DMS53 (cell line): ENCODE results near the gene GMDS.

Experiments
- DNase-seq: peaks from one replicate; lab custom pipeline; 2025; lab: John Stamatoyannopoulos, UW

The GMDS gene

GRCh38 chr6:2099870-2100269, 145.5 kb downstream of the GMDS start:
- DNase-seq = no peak

GRCh38 chr6:2097464-2097863, 147.9 kb downstream of the GMDS start:
- DNase-seq = no peak

GRCh38 chr6:2094642-2095041, 150.8 kb downstream of the GMDS start:
- DNase-seq = no peak

- DNase-seq = no peak
Observed at GRCh38 chr6:2086326-2086965, 159.0 kb downstream of the GMDS start.

- peak; percentile 39 for DNase-seq
Observed at GRCh38 chr6:2085657-2086056, 159.7 kb downstream of the GMDS start.

GRCh38 chr6:2081155-2082138, 164.0 kb downstream of the GMDS start:
- no peak for DNase-seq

GRCh38 chr6:2078888-2079287, 166.5 kb downstream of the GMDS start:
- DNase-seq = no peak

- DNase-seq = no peak
Observed at GRCh38 chr6:2077826-2078225, 167.6 kb downstream of the GMDS start.

GRCh38 chr6:2073476-2073875, 171.9 kb downstream of the GMDS start:
- DNase-seq = no peak

- no peak for DNase-seq
Observed at GRCh38 chr6:2072453-2072852, 173.0 kb downstream of the GMDS start.

- DNase-seq = no peak
Observed at GRCh38 chr6:2063547-2063946, 181.9 kb downstream of the GMDS start.

GRCh38 chr6:2061880-2062279, 183.5 kb downstream of the GMDS start:
- DNase-seq = no peak

GRCh38 chr6:2055911-2056310, 189.5 kb downstream of the GMDS start:
- no peak for DNase-seq

- DNase-seq = no peak
Observed at GRCh38 chr6:2055143-2055542, 190.3 kb downstream of the GMDS start.

- DNase-seq = no peak
Observed at GRCh38 chr6:2054516-2055067, 190.8 kb downstream of the GMDS start.

GRCh38 chr6:2053691-2054090, 191.7 kb downstream of the GMDS start:
- DNase-seq = no peak

GRCh38 chr6:2047855-2048254, 197.6 kb downstream of the GMDS start:
- no peak for DNase-seq

- no peak for DNase-seq
Observed at GRCh38 chr6:2044192-2044591, 201.2 kb downstream of the GMDS start.

GRCh38 chr6:2042956-2043648, 202.3 kb downstream of the GMDS start:
- no peak for DNase-seq

- no peak for DNase-seq
Observed at GRCh38 chr6:2038092-2038491, 207.3 kb downstream of the GMDS start.

GRCh38 chr6:2037237-2037926, 208.0 kb downstream of the GMDS start:
- DNase-seq = peak; percentile 29

- DNase-seq = no peak
Observed at GRCh38 chr6:2036710-2037023, 208.7 kb downstream of the GMDS start.
